ENCODE results near the gene DNAH14. TPM values are rescaled to one million over a fixed set of nuclear protein-coding genes. Genes with fewer than 3 reads are reported as not detected.
"Not testable (repeated sequence)": the region's sequence is repeated elsewhere in the genome, so short reads cannot be mapped to it uniquely, and the experiment has no call there.

Gene DNAH14
- total RNA-seq, 1 donor from 2014 or later: 14.4 TPM

DNA sequence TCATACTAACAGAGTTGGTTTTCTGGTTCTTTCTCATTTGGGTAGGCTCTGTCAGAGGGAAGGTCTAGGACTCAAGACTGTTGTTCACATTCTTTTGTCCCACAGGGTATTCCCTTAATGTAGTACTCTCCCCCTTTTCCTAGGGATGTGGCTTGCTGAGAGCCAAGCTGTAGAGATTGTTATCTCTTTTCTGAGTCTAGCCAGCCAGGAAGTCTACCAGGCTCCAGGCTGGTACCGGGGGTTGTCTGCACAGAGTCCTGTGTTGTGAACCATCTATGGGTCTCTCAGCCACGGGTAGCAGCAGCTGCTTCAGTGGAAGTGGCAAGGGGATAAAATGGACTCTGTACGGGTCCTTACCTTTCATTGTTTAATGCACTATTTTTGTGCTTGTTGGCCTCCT, 272.0 kb downstream of the DNAH14 start:
- no peaks in the 10 kb centered on the region for H3K36me3 ChIP-seq
- H3K4me1 ChIP-seq: no peaks in the 10 kb centered on the region
- H3K9me3 ChIP-seq: no peaks in the 10 kb centered on the region
- no peaks in the 10 kb centered on the region for H3K27me3 ChIP-seq (ENCODE audit: low read depth)
- DNase-seq (no peak), ATAC-seq (no peak)
- H3K4me3 ChIP-seq: no peak overlapping the region
- H3K27ac ChIP-seq: no peak overlapping the region
- TF ChIP-seq, protein P1, sequence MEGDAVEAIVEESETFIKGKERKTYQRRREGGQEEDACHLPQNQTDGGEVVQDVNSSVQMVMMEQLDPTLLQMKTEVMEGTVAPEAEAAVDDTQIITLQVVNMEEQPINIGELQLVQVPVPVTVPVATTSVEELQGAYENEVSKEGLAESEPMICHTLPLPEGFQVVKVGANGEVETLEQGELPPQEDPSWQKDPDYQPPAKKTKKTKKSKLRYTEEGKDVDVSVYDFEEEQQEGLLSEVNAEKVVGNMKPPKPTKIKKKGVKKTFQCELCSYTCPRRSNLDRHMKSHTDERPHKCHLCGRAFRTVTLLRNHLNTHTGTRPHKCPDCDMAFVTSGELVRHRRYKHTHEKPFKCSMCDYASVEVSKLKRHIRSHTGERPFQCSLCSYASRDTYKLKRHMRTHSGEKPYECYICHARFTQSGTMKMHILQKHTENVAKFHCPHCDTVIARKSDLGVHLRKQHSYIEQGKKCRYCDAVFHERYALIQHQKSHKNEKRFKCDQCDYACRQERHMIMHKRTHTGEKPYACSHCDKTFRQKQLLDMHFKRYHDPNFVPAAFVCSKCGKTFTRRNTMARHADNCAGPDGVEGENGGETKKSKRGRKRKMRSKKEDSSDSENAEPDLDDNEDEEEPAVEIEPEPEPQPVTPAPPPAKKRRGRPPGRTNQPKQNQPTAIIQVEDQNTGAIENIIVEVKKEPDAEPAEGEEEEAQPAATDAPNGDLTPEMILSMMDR (IDR thresholded peaks at IDR 0.05): no peak
- intact Hi-C loops (cut with DNase I): no loop called here

DNA sequence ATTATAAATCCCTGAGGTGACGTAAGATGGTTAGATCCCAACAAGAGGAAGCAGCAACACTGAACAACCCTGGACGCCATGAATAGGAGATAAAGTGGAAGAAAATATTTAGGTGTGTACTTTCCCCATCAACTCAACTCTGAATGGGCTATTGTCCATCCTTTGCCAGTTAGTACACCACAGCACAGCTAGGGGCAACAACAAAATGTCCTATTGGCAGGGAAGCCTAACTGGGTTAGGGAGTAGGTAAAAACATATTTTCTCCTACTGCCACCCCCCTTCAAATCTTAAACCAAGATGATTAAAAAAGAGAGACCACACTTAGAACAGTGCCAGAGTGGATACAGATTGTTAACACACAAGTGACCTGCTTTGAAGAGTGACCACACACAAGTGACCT, 278.3 kb downstream of the DNAH14 start:
- no peak for ATAC-seq
- TF ChIP-seq, protein P1 (IDR thresholded peaks at IDR 0.05): no peak
- H3K9me3 ChIP-seq: peaks cover 8% of the 10 kb centered on the region
- H3K27me3 ChIP-seq (ENCODE audit: low read depth): no peaks in the 10 kb centered on the region
- no peaks in the 10 kb centered on the region for H3K4me1 ChIP-seq
- H3K4me3 ChIP-seq: no peak overlapping the region
- no peak for DNase-seq
- H3K27ac ChIP-seq: no peak overlapping the region
- no peaks in the 10 kb centered on the region for H3K36me3 ChIP-seq
- intact Hi-C loops (cut with DNase I): no loop called here

DNA sequence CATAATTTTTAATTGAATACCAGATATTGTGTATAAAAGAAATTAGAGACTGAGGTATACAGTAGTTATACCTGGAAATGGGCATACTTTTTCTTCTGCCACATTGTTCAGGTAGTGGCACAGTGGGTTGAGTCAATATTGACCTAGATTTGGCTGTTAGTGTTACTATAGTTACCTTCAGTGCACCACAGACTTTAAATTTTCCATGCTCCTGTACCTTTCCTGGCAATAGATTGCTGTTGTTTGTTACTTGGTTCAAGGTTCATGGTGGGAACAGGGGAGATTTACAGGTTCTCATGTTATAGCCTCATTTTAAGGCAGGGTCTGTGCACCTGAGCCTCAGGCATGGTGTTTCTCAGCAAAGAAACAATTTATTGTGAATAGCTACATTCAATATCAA, 279.7 kb downstream of the DNAH14 start:
- intact Hi-C loops (cut with DNase I): no loop called here
- TF ChIP-seq, protein P1 (IDR thresholded peaks at IDR 0.05): no peak
- DNase-seq: no peak
- no peaks in the 10 kb centered on the region for H3K27me3 ChIP-seq (ENCODE audit: low read depth)
- no peaks in the 10 kb centered on the region for H3K36me3 ChIP-seq
- H3K4me3 ChIP-seq: no peak overlapping the region
- H3K4me1 ChIP-seq: no peaks in the 10 kb centered on the region
- H3K9me3 ChIP-seq: peaks cover 8% of the 10 kb centered on the region
- no peak for ATAC-seq
- no peak overlapping the region for H3K27ac ChIP-seq

DNA sequence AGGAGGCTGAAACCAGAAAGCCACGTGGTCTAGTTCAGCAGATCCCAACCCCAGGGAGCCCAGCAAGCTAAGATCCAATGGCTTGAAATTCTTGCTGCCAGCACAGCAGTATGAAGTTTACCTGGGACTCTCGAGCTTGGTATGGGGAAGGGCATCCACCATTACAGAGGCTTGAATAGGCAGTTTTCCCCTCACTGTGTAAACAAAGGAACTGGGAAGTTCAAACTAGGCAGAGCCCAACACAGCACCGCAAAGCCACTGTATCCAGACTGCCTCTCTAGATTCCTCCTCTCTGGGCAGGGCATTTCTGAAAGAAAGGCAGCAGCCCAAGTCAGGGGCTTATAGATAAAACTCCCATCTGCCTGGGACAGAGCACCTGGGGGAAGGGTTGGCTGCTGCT, 280.7 kb downstream of the DNAH14 start:
- H3K9me3 ChIP-seq; H3K4me3 ChIP-seq; H3K36me3 ChIP-seq; H3K27me3 ChIP-seq (ENCODE audit: low read depth); ATAC-seq; H3K27ac ChIP-seq; DNase-seq; H3K4me1 ChIP-seq; intact Hi-C loops (cut with DNase I): not testable (repeated sequence)

DNA sequence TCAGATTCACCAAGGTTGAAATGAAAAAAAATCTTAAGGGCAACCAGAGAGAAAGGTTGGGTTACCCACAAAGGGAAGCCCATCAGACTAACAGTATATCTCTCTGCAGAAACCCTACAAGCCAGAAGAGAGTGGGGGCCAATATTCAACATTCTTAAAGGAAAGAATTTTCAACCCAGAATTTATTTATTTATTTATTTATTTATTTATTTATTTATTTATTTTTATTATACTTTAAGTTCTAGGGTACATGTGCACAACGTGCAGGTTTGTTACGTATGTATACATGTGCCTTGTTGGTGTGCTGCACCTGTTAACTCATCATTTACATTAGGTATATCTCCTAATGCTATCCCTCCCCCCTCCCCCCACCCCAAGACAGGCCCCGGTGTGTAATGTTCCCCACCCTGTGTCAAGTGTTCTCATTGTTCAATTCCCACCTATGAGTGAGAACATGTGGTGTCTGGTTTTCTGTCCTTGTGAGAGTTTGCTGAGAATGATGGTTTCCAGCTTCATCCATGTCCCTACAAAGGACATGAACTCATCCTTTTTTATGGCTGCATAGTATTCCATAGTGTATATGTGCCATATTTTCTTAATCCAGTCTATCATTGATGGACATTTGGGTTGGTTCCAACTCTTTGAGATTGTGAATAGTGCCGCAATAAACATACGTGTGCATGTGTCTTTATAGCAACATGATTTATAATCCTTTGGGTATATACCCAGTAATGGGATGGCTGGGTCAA, 282.4 kb downstream of the DNAH14 start:
- H3K9me3 ChIP-seq; H3K27ac ChIP-seq; H3K36me3 ChIP-seq; H3K4me3 ChIP-seq; ATAC-seq; H3K27me3 ChIP-seq (ENCODE audit: low read depth); intact Hi-C loops (cut with DNase I); H3K4me1 ChIP-seq; DNase-seq: not testable (repeated sequence)

DNA sequence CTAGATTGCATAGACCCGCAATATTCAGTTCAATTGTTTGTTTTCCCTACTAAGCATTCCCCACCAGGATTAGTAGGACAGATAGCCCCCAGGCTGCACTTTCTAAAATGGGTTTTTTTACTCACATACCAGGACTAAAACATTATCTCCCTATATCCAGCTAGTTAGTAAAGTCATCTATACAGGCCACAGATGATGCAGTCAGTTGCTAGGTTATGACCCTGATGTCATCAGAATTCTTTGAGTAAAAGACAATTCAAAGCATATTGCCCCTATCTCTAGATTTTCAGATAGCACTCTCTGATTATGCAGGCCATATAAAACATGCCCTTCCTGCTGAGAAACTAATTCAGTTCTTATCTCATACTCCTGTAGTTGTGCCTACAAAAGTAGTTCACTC, 294.8 kb downstream of the DNAH14 start:
- ATAC-seq: no peak
- H3K9me3 ChIP-seq: no peaks in the 10 kb centered on the region

More for the DNA sequence above, 294.8 kb downstream of the DNAH14 start:
- no peak overlapping the region for H3K27ac ChIP-seq
- intact Hi-C loops (cut with DNase I): no loop called here
- no peak for DNase-seq
- no peak overlapping the region for H3K4me3 ChIP-seq
- H3K4me1 ChIP-seq: no peaks in the 10 kb centered on the region
- no peaks in the 10 kb centered on the region for H3K36me3 ChIP-seq
- no peaks in the 10 kb centered on the region for H3K27me3 ChIP-seq (ENCODE audit: low read depth)
- TF ChIP-seq, protein P1 (IDR thresholded peaks at IDR 0.05): no peak
